ENCODE measurements around the gene RAPGEF1. TPM values are rescaled to one million over a fixed set of nuclear protein-coding genes. Genes with fewer than 3 reads are reported as not detected.
"Not testable (repeated sequence)": the region's sequence is repeated elsewhere in the genome, so short reads cannot be mapped to it uniquely, and the experiment has no call there.

RAPGEF1 gene
- total and polyA plus RNA-seq, 2 donors (not counting 1 experiment from before 2014, with no cell fraction given): 33.3 to 42.8 TPM

- Histone ChIP-seq H3K4me1 (ENCODE audit: control insufficient read depth, extremely low read depth, insufficient read depth, low read length) (peaks cover 11% of the 10 kb centered on the region), H3K27me3 (ENCODE audit: control insufficient read depth, insufficient read depth, low read length) (no peaks in the 10 kb centered on the region), H3K9me3 (ENCODE audit: control insufficient read depth, insufficient read depth, low read depth, low read length) (no peaks in the 10 kb centered on the region), H3K4me3 (replicated peaks in 1 of 4; ENCODE audit: control extremely low read depth in 1 of 4, insufficient read depth in 1 of 4, low read depth in 3 of 4, low read length in 4 of 4) (no peak overlapping the region), H3K36me3 (ENCODE audit: control insufficient read depth, insufficient read depth, low read length) (no peaks in the 10 kb centered on the region), H4K20me1 (ENCODE audit: control insufficient read depth, extremely low read depth, insufficient read depth, low read length) (no peaks in the 10 kb centered on the region), H3K79me2 (ENCODE audit: control insufficient read depth, insufficient read depth, low read length) (peaks cover 18% of the 10 kb centered on the region), H3K4me2 (ENCODE audit: extremely low read depth, insufficient read depth, low read length) (no peak overlapping the region), H3K27ac (ENCODE audit: insufficient read depth, low read length) (no peak overlapping the region), H2AFZ (ENCODE audit: low read length) (no peak overlapping the region), H3K9ac (ENCODE audit: insufficient read depth, low read length) (no peak overlapping the region)
- TF ChIP-seq CTCF (conservative IDR thresholded peaks at IDR 0.05 in 1 of 2, IDR thresholded peaks at IDR 0.05 in 1 of 2; ENCODE audit: low read depth in 1 of 2, low read length in 2 of 2): no peak
- no peak for DNase-seq (ENCODE audit: low read depth in 2 of 2)
Measured at GRCh38 chr9:131663288-131663687, 76.6 kb downstream of the RAPGEF1 start.

- not testable (repeated sequence) for DNase-seq (ENCODE audit: low read depth in 2 of 2); H3K4me1 ChIP-seq (ENCODE audit: control insufficient read depth, extremely low read depth, insufficient read depth, low read length); H3K9ac ChIP-seq (ENCODE audit: insufficient read depth, low read length); H3K4me3 ChIP-seq (replicated peaks in 1 of 4; ENCODE audit: control extremely low read depth in 1 of 4, insufficient read depth in 1 of 4, low read depth in 3 of 4, low read length in 4 of 4); H3K9me3 ChIP-seq (ENCODE audit: control insufficient read depth, insufficient read depth, low read depth, low read length); H3K36me3 ChIP-seq (ENCODE audit: control insufficient read depth, insufficient read depth, low read length); H2AFZ ChIP-seq (ENCODE audit: low read length); H3K27me3 ChIP-seq (ENCODE audit: control insufficient read depth, insufficient read depth, low read length); H3K4me2 ChIP-seq (ENCODE audit: extremely low read depth, insufficient read depth, low read length); H3K27ac ChIP-seq (ENCODE audit: insufficient read depth, low read length); H4K20me1 ChIP-seq (ENCODE audit: control insufficient read depth, extremely low read depth, insufficient read depth, low read length)
- peaks cover 15% of the 10 kb centered on the region for H3K79me2 ChIP-seq (ENCODE audit: control insufficient read depth, insufficient read depth, low read length)
Measured at GRCh38 chr9:131662289-131662621, 77.6 kb downstream of the RAPGEF1 start.

GRCh38 chr9:131661568-131662288 is 78.1 kb downstream of the RAPGEF1 start:
- no peak for DNase-seq (ENCODE audit: low read depth in 2 of 2)

More at GRCh38 chr9:131661568-131662288, 78.1 kb downstream of the RAPGEF1 start:
- H4K20me1 ChIP-seq (ENCODE audit: control insufficient read depth, extremely low read depth, insufficient read depth, low read length): no peaks in the 10 kb centered on the region
- H3K9ac ChIP-seq (ENCODE audit: insufficient read depth, low read length): no peak overlapping the region
- H3K9me3 ChIP-seq (ENCODE audit: control insufficient read depth, insufficient read depth, low read depth, low read length): no peaks in the 10 kb centered on the region
- H3K4me2 ChIP-seq (ENCODE audit: extremely low read depth, insufficient read depth, low read length): no peak overlapping the region
- H3K4me1 ChIP-seq (ENCODE audit: control insufficient read depth, extremely low read depth, insufficient read depth, low read length): peaks cover 11% of the 10 kb centered on the region
- no peak overlapping the region for H3K27ac ChIP-seq (ENCODE audit: insufficient read depth, low read length)
- TF ChIP-seq EZH2 (IDR thresholded peaks at IDR 0.05; ENCODE audit: low read length, missing control alignments) (no peak), CTCF (conservative IDR thresholded peaks at IDR 0.05 in 1 of 2, IDR thresholded peaks at IDR 0.05 in 1 of 2; ENCODE audit: low read depth in 1 of 2, low read length in 2 of 2) (no peak)
- no peaks in the 10 kb centered on the region for H3K27me3 ChIP-seq (ENCODE audit: control insufficient read depth, insufficient read depth, low read length)
- H3K4me3 ChIP-seq (replicated peaks in 1 of 4; ENCODE audit: control extremely low read depth in 1 of 4, insufficient read depth in 1 of 4, low read depth in 3 of 4, low read length in 4 of 4): no peak overlapping the region
- H3K79me2 ChIP-seq (ENCODE audit: control insufficient read depth, insufficient read depth, low read length): peaks cover 15% of the 10 kb centered on the region
- H2AFZ ChIP-seq (ENCODE audit: low read length): no peak overlapping the region
- no peaks in the 10 kb centered on the region for H3K36me3 ChIP-seq (ENCODE audit: control insufficient read depth, insufficient read depth, low read length)

Measured in fibroblast of lung (primary cell).